K562 treated with DMSO at 1 percent for 24 hours (cell line): ENCODE data around the gene ICAM3. TPM values are rescaled to one million over a fixed set of nuclear protein-coding genes. Genes with fewer than 3 reads are reported as not detected.

ENCODE experiments used
- total RNA-seq: library from RNA; unstranded; fragments of 300-600 nt; gene quantifications from 2 replicates; pipeline ENCODE4 v1.2.3, GENCODE V29; 2022; ENCODE audit warnings: low read depth; ENCODE audit not compliant: insufficient read depth

Gene ICAM3, protein sequence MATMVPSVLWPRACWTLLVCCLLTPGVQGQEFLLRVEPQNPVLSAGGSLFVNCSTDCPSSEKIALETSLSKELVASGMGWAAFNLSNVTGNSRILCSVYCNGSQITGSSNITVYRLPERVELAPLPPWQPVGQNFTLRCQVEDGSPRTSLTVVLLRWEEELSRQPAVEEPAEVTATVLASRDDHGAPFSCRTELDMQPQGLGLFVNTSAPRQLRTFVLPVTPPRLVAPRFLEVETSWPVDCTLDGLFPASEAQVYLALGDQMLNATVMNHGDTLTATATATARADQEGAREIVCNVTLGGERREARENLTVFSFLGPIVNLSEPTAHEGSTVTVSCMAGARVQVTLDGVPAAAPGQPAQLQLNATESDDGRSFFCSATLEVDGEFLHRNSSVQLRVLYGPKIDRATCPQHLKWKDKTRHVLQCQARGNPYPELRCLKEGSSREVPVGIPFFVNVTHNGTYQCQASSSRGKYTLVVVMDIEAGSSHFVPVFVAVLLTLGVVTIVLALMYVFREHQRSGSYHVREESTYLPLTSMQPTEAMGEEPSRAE
- total RNA-seq, result 7.8 and 11.4 TPM in 2 replicates

DNA sequence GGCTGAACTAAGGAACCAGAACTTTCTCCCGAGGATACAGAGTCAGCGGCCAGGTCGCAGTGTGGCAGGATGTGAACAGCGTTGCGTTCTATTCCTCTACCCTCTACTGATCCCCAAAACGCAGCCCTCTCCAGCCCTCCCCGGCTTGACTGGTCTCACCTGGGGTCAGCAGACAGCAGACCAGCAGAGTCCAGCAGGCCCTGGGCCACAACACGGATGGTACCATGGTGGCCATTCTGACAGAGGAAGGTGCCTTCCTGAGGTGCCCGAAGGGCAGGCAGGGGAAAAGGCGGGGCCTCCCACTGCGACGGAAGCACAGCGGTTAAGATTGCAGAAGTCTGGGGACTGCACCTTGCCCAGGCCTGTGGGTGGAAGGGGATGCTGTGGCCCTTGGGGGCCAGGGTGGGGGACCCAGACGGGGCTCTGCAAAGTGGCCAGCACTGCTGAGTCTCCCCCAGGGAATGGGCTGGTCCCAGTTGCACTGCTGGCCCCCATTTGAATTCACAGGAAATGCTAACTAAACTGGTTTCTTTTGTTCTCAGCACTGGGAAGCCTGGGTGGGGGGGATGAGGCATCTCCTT, at the start of gene ICAM3:
ICAM3 (minus strand) TSS at position 245 of the 581 bp plus-strand sequence; CDS start at position 235, 10 bp downstream.

DNA sequence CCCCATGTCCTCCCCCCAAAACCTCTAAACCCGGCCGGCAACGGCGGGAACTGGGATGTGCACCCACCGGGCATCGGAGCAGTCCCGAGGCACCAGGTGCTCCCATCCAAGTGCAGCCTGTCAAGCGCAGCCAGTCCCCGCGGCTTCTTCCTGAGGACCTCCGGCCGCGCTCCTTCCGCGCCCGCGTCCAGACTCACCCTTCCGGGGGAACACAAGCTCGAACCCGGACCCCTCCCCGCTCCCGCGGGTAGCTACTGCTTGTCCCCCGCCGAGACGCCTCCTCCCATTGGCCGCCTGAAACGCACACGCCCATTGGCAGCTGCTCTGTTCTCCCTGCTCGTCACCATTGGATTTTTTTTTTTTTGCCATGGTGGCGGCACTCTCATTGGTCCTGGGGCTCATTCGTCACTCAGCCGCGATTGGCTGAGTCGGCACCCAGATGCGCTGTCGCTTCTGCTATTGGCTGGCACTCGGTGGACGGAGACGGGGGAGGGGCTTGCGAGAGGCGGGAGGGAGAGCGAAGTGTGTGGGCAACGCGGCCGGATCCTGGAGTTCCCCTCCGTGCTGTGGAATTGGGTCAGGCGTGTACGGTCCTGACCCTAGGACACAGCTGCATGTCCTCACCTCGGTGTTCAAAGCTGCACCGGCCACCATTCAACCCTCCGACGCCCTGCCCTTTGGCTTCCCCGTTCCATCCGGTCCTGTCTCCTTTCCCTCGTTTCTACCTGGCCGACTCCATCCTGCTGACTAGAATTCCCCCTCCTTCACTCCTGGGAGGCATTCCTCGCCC, 41.1 kb upstream of the ICAM3 start, which contains the start of gene TYK2:
TYK2 (minus strand) TSS at position 260 of the 790 bp plus-strand sequence. CDS start 2,166 bp downstream, outside the sequence.

DNA sequence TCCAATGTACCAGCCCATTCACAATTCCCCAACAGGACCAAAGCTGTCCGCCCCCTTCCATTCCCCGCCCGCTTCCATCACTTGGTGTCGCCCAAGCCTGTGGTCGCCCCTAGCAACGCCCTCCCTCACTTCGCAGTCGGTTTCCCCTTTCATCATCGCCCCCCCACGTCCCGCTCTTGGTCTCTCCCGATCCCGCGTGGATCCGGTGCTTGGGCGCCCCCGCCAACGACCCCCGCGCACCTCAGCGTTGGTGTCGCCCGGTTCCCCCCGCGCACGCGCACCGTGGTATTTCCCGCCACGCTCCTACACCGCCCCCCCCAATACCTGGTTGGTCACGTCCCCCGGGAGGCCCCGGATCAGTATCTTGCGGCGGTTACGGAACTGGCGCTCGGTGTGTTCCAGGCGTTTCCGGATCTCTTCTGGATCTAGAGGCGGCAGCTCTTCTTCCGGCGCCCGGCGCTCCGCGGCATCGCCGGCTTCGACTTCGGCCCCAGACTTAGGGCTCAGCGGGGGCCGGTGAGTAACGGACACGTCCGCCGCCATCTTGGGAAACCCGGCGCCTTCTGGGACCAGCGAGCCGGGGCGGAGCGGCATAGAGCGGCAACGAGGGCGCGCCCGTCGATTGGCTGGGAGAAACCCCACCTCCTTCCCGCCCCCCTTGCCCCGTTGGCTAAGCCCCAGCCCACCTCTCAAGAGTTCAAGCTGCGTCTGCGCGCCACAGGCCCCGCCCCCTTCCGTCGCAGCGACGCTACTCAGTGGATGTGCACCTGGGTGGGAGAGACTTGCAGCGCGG, 6.3 kb downstream of the ICAM3 start, which contains the start of gene RAVER1:
RAVER1 (minus strand) TSS at position 565 of the 793 bp plus-strand sequence; CDS start at position 543, 22 bp downstream.

GRCh38 chr19:10315335-10316214, 23.8 kb downstream of the ICAM3 start, which contains the start of gene FDX2:
Gene FDX2 (minus strand): TSS chr19:10316015. CDS start chr19:10315996, 19 bp downstream.

DNA sequence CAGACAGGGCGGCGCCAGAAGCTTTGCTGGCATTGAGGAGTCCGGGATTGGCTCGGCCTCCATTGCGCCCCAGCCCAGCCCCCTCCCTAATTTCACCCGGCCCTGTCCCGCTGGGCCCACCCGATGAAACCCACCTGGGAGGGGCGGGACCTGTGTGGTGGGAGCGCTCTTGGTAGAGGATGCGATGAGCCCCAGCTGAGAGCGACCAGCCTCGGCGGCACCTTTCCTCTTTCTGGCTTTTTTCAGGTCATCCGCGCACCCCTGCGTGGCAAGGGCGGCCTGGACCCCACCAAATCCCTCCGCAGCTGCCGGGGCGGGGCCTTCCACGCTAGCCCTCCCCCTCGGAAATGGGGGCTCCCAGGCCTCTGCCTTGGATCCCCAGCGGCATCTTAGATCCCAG, 30.0 kb downstream of the ICAM3 start, which contains the start of gene ZGLP1:
ZGLP1 (minus strand) TSS at position 393 of the 400 bp plus-strand sequence.

DNA sequence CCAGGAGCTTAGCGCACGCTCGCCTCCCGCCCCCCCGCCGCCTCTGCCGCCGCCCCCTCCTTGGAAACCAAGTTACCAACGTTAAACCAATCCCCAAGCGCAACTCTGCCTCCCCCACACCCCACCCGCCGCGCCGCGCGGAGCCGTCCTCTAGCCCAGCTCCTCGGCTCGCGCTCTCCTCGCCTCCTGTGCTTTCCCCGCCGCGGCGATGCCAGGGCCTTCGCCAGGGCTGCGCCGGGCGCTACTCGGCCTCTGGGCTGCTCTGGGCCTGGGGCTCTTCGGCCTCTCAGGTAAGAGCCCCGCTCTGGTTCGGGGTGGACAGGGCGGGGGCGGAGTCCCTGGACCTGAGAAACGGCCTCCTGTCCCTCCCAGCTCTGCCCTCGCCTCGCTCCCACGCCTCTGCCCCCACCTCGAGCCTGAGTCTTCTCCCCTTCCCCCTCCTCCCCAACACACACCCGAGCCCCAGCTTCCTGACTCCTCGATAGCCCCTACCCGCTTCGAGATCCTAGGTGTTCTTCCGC, 49.5 kb downstream of the ICAM3 start, which contains the start of gene ICAM5:
ICAM5 (plus strand) TSS at position 117 of the 521 bp plus-strand sequence; CDS start at position 209, 92 bp downstream.

DNA sequence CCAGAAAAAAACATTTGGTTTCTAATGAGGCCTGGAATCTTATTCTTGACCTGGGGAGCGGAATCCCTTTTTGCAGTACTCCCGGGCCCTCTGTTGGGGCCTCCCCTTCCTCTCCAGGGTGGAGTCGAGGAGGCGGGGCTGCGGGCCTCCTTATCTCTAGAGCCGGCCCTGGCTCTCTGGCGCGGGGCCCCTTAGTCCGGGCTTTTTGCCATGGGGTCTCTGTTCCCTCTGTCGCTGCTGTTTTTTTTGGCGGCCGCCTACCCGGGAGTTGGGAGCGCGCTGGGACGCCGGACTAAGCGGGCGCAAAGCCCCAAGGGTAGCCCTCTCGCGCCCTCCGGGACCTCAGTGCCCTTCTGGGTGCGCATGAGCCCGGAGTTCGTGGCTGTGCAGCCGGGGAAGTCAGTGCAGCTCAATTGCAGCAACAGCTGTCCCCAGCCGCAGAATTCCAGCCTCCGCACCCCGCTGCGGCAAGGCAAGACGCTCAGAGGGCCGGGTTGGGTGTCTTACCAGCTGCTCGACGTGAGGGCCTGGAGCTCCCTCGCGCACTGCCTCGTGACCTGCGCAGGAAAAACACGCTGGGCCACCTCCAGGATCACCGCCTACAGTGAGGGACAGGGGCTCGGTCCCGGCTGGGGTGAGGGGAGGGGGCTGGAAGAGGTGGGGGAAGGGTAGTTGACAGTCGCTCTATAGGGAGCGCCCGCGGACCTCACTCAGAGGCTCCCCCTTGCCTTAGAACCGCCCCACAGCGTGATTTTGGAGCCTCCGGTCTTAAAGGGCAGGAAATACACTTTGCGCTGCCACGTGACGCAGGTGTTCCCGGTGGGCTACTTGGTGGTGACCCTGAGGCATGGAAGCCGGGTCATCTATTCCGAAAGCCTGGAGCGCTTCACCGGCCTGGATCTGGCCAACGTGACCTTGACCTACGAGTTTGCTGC, 52.4 kb downstream of the ICAM3 start, which contains the start of gene ICAM4:
ICAM4 (plus strand) TSS at position 153 of the 935 bp plus-strand sequence; CDS start at position 211, 58 bp downstream.

Other genes starting within 250 kb of the ICAM3 start
- gene ANGPTL6, start 236.9 kb downstream of the ICAM3 start, total RNA-seq, result 0.24 and 2.3 TPM in 2 replicates
- 30.8 and 36.2 TPM in 2 replicates for gene PPAN, start 233.3 kb downstream of the ICAM3 start, total RNA-seq
- gene P2RY11, start 227.9 kb downstream of the ICAM3 start, total RNA-seq, result 7.5 and 7.7 TPM in 2 replicates
- gene EIF3G, start 219.7 kb downstream of the ICAM3 start, total RNA-seq, result 382 and 411 TPM in 2 replicates
- gene DNMT1, start 144.7 kb downstream of the ICAM3 start, total RNA-seq, result 170 and 174 TPM in 2 replicates
- gene S1PR2, start 108.3 kb downstream of the ICAM3 start, total RNA-seq, result 2.0 and 2.9 TPM in 2 replicates
- gene MRPL4, start 87.4 kb downstream of the ICAM3 start, total RNA-seq, result 140 and 159 TPM in 2 replicates
- gene ICAM1, start 68.5 kb downstream of the ICAM3 start, total RNA-seq, result 174 and 177 TPM in 2 replicates
- gene ICAM4, start 52.7 kb downstream of the ICAM3 start, total RNA-seq, result 107 and 108 TPM in 2 replicates
- gene ICAM5, start 49.7 kb downstream of the ICAM3 start, total RNA-seq, result 28.4 and 31.1 TPM in 2 replicates
- gene ZGLP1, start 29.8 kb downstream of the ICAM3 start, total RNA-seq, result 5.2 and 5.9 TPM in 2 replicates
- 44.7 and 46.0 TPM in 2 replicates for gene FDX2, start 23.6 kb downstream of the ICAM3 start, total RNA-seq
- 86.7 and 87.5 TPM in 2 replicates for gene RAVER1, start 6.1 kb downstream of the ICAM3 start, total RNA-seq
- 147 and 169 TPM in 2 replicates for gene TYK2, start 40.9 kb upstream of the ICAM3 start, total RNA-seq
- 291 and 297 TPM in 2 replicates for gene CDC37, start 63.9 kb upstream of the ICAM3 start, total RNA-seq
- 18.6 and 20.1 TPM in 2 replicates for gene PDE4A, start 80.9 kb upstream of the ICAM3 start, total RNA-seq
- gene KEAP1, start 163.7 kb upstream of the ICAM3 start, total RNA-seq, result 94.3 and 110 TPM in 2 replicates
- gene S1PR5, start 177.8 kb upstream of the ICAM3 start, total RNA-seq, result 0.29 and 0.52 TPM in 2 replicates
- gene ATG4D, start 204.3 kb upstream of the ICAM3 start, total RNA-seq, result 75.1 and 87.3 TPM in 2 replicates
- 34.0 and 37.5 TPM in 2 replicates for gene KRI1, start 226.4 kb upstream of the ICAM3 start, total RNA-seq
- 44.8 and 45.6 TPM in 2 replicates for gene CDKN2D, start 229.4 kb upstream of the ICAM3 start, total RNA-seq
- gene AP1M2, start 247.7 kb upstream of the ICAM3 start, total RNA-seq, result 0.61 TPM in 1 of 2 replicates, not detected in the other